Mesodermal cell (in vitro differentiated cells): ENCODE data around the gene DNAJC4.

Experiments
- H3K27ac ChIP-seq: 2 replicates; pipeline ENCODE4 v1.7.0; 2013; ENCODE audit warnings: mild to moderate bottlenecking, low read depth, low read length, moderate library complexity; ENCODE audit not compliant: severe bottlenecking
- H3K36me3 ChIP-seq: 2 replicates; pipeline ENCODE4 v1.7.1; 2013; ENCODE audit warnings: mild to moderate bottlenecking, low read length, moderate library complexity; ENCODE audit not compliant: control insufficient read depth, insufficient read depth
- H3K4me1 ChIP-seq: one replicate; pipeline ENCODE4 v1.7.1; 2013; ENCODE audit warnings: mild to moderate bottlenecking, low read length; ENCODE audit not compliant: insufficient read depth, control insufficient read depth, poor library complexity, severe bottlenecking
- H3K4me3 ChIP-seq: 2 replicates; pipeline ENCODE4 v1.7.0; 2013; ENCODE audit warnings: low read length, control low read depth, mild to moderate bottlenecking; ENCODE audit not compliant: insufficient read depth, poor library complexity, severe bottlenecking; ENCODE audit errors: extremely low read depth
- H3K9me3 ChIP-seq: 2 replicates; pipeline ENCODE4 v1.7.1; 2013; ENCODE audit warnings: mild to moderate bottlenecking, low read length, moderate library complexity; ENCODE audit not compliant: control insufficient read depth
- WGBS, 2 experiments: methylation state at CpG; one replicate each; pipeline ENCODE4 v1.1.5; 2013; ENCODE audit warnings: missing lambda C conversion rate in 2 of 2; ENCODE audit not compliant: insufficient coverage in 2 of 2; 5-methylcytosine and 5-hydroxymethylcytosine counted together

Gene DNAJC4

DNA sequence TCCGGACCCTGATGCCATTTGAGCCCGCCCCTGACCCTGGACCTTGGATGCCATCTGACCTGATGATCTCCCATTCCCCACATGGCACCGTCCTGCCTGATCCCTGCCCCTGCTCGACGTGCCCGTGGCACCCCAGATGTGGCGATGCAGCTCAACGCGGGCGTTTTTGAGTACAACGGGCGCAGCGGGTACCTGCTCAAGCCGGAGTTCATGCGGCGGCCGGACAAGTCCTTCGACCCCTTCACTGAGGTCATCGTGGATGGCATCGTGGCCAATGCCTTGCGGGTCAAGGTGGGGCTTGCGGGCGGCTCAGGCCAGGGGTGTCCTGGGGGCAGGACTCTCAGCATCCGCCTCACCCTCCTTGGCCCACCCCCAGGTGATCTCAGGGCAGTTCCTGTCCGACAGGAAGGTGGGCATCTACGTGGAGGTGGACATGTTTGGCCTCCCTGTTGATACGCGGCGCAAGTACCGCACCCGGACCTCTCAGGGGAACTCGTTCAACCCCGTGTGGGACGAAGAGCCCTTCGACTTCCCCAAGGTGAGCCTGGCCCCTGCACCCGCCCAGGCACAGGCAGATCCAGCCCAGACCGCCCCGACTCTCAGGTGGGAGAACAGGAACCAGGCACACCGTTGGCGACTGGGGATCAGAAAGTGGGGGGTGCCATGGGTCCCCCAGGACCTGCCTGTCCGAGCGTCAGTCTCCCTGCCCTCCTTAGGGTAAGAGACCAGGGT, 32.1 kb downstream of the DNAJC4 start:
- peaks cover 28% of the 10 kb centered on the region for H3K4me1 ChIP-seq
- no peaks in the 10 kb centered on the region for H3K9me3 ChIP-seq
- peaks cover 92% of the 10 kb centered on the region for H3K36me3 ChIP-seq
- H3K27ac ChIP-seq = peak overlapping the region; percentile 83
- WGBS, 2 experiments = 95 to 96% methylated on average over 34 to 41 of the region's 42 CpGs
- no peak overlapping the region for H3K4me3 ChIP-seq

- peak overlapping the region; percentile 83 for H3K27ac ChIP-seq
- H3K36me3 ChIP-seq = peaks cover 91% of the 10 kb centered on the region
- 81 to 83% methylated on average over 23 to 26 of the region's 29 CpGs for WGBS, 2 experiments
- H3K4me3 ChIP-seq = no peak overlapping the region
- H3K9me3 ChIP-seq = no peaks in the 10 kb centered on the region
- H3K4me1 ChIP-seq = peaks cover 32% of the 10 kb centered on the region
These were observed 32.9 kb downstream of the DNAJC4 start for GRCh38 chr11:64263021-64263946.

GRCh38 chr11:64263947-64264317, 33.6 kb downstream of the DNAJC4 start:
- no peak overlapping the region for H3K27ac ChIP-seq
- 92% methylated on average over 4 to 7 of the region's 8 CpGs for WGBS, 2 experiments
- H3K4me1 ChIP-seq = peaks cover 39% of the 10 kb centered on the region
- H3K9me3 ChIP-seq = no peaks in the 10 kb centered on the region
- no peak overlapping the region for H3K4me3 ChIP-seq
- peaks cover 86% of the 10 kb centered on the region for H3K36me3 ChIP-seq

GRCh38 chr11:64264371-64264852, 34.1 kb downstream of the DNAJC4 start:
- Histone ChIP-seq H3K36me3 (peaks cover 82% of the 10 kb centered on the region), H3K27ac (no peak overlapping the region), H3K4me3 (no peak overlapping the region), H3K4me1 (peaks cover 39% of the 10 kb centered on the region), H3K9me3 (no peaks in the 10 kb centered on the region)
- WGBS, 2 experiments = 95 to 98% methylated on average over 6 to 10 of the region's 10 CpGs

GRCh38 chr11:64265176-64266160, 35.1 kb downstream of the DNAJC4 start:
- Histone ChIP-seq H3K4me3 (no peak overlapping the region), H3K4me1 (peaks cover 39% of the 10 kb centered on the region), H3K27ac (no peak overlapping the region), H3K9me3 (no peaks in the 10 kb centered on the region), H3K36me3 (peaks cover 73% of the 10 kb centered on the region)
- 91 to 95% methylated on average over 29 to 31 of the region's 35 CpGs for WGBS, 2 experiments

DNA sequence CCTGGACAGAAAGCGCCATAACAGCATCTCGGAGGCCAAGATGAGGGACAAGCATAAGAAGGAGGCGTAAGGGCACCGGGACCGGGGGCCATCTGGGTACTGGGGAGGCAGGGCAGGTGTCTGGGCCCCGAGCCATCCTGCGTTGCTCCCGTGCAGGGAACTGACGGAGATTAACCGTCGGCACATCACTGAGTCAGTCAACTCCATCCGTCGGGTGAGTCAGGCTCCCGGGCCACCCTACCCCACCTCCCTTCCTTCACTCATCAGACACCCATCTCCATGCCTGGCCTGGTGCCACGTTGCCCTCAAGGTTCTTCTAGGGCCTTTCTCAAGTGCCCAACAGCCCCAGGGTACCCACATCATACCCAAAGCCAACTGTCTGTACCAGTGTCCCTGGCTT, 36.0 kb downstream of the DNAJC4 start:
- Histone ChIP-seq H3K36me3 (peaks cover 68% of the 10 kb centered on the region), H3K4me1 (peaks cover 39% of the 10 kb centered on the region)
- 95 to 100% methylated on average over 13 to 15 of the region's 15 CpGs for WGBS, 2 experiments

GRCh38 chr11:64267207-64267945, 37.0 kb downstream of the DNAJC4 start:
- Histone ChIP-seq H3K9me3 (no peaks in the 10 kb centered on the region), H3K4me1 (peaks cover 38% of the 10 kb centered on the region), H3K36me3 (peaks cover 58% of the 10 kb centered on the region), H3K27ac (no peak overlapping the region), H3K4me3 (no peak overlapping the region)
- 91 to 93% methylated on average over 19 to 21 of the region's 27 CpGs for WGBS, 2 experiments

More for the DNA sequence above, 36.0 kb downstream of the DNAJC4 start:
- Histone ChIP-seq H3K4me3 (no peak overlapping the region), H3K9me3 (no peaks in the 10 kb centered on the region), H3K27ac (no peak overlapping the region)

DNA sequence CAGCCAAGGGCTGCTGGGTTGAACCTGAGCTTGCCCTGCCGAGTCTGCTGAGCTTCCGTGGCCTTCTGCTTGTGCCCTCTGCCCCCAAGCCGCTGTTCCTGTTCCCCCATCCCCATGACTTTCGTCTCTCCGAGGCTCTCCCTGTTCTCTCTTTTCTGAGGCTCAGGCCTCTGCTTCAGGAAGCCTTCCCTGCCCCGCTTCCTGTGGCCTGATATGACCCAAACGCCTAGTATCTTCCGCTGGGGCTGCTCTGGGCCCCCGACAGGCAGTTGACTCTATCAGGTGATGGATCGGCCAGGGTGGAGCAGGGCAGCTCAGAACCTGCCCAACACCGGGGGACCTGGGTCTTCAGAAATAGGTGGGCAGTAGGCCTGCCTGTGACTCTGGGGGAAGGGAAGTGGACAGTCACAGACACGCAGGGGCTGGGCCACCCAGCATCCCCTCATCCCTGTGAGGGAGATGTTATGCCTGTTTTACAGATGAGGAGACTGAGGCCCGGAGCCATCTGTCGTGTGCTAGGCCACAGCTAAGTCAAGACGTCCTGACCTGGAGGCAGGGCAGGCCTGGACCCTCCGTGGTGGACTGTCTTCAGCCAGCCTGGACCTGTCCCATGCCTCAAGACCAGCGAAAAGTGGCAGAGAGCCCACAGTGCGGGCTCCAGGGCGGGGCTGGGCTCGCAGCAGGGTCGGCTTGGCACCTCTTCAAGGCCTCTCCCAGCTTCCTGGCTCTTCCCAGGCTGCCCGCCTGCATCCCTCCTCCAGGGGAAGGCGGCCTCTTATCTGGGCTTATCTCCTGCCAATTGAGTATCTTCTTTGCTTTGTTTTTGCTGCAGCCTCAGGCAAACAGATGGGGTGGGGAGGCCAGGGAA, 37.9 kb downstream of the DNAJC4 start:
- H3K36me3 ChIP-seq = peaks cover 53% of the 10 kb centered on the region
- H3K27ac ChIP-seq = peak overlapping the region; percentile 98
- no peaks in the 10 kb centered on the region for H3K9me3 ChIP-seq
- peak overlapping the region; percentile 56 for H3K4me3 ChIP-seq
- 87 to 88% methylated on average over 22 of the region's 23 CpGs for WGBS, 2 experiments
- peaks cover 29% of the 10 kb centered on the region for H3K4me1 ChIP-seq

DNA sequence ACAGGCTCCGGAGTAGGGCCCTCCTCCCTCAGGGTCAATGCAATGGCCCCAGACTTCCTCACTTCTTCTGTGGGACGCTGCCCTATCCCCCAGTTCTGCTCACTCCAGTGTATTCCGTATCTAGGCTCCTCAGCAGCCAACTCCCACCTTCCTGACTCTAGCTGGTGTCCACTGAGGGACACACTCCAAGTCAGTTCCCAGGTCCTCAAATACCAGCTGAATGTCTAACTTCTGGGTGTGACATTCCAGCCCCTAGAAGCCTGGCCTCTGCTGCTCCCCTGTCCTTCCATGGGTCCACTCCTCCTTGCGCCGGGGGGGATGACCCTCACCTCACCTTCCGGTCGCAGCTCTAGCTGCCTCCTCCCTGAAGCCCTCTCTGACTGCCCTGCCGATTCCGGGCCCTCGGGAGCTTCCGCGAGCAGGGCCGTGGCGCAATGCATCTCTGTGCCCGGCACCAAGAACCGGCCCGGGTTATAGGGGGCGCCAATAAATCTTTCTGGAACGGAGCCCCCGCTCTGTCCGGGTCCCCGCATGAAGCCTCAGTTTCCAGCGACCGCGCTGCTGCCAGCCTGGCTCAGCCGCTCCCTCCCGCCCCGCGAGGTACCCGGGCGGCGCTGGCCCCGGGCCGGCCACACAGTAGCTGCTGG, 38.7 kb downstream of the DNAJC4 start:
- no peaks in the 10 kb centered on the region for H3K9me3 ChIP-seq
- peaks cover 45% of the 10 kb centered on the region for H3K36me3 ChIP-seq
- 2 to 4% methylated on average over 33 to 34 of the region's 34 CpGs for WGBS, 2 experiments
- H3K4me1 ChIP-seq = peaks cover 22% of the 10 kb centered on the region
- H3K27ac ChIP-seq = peak overlapping the region; percentile 98
- H3K4me3 ChIP-seq = peak overlapping the region; percentile 56
